HepG2 (cell line): ENCODE measurements around the gene CIAO2B. TPM values are rescaled to one million over a fixed set of nuclear protein-coding genes. Genes with fewer than 3 reads are reported as not detected.

Experiments used
- DPF2 ChIP-seq: sonication (generic); formaldehyde crosslinking; IDR thresholded peaks from 2 replicates; pipeline ENCODE4 v1.4.0; 2020; ENCODE audit warnings: mild to moderate bottlenecking, low read depth, missing genetic modification reagents, borderline replicate concordance
- ESRRA ChIP-seq: sonication (generic); formaldehyde crosslinking; IDR thresholded peaks from 2 replicates; pipeline ENCODE4 v1.5.1; 2020; ENCODE audit warnings: mild to moderate bottlenecking, low read depth, missing genetic modification reagents
- FOXC1 ChIP-seq: sonication (generic); formaldehyde crosslinking; IDR thresholded peaks from 2 replicates; pipeline ENCODE4 v1.8.0; 2022; ENCODE audit warnings: mild to moderate bottlenecking, missing genetic modification reagents, borderline replicate concordance
- HCFC1 ChIP-seq: fragments of 150-350 bp; IDR thresholded peaks from 2 replicates; pipeline ENCODE4 v1.6.1; 2014; ENCODE audit warnings: low read depth, low read length
- HDAC1 ChIP-seq: sonication (generic); formaldehyde crosslinking; IDR thresholded peaks from 2 replicates; pipeline ENCODE4 v1.5.1; 2020; ENCODE audit warnings: mild to moderate bottlenecking, missing genetic modification reagents
- HNF4A ChIP-seq: sonication (generic); formaldehyde crosslinking; IDR thresholded peaks from 2 replicates; pipeline ENCODE4 v1.4.0; 2020; ENCODE audit warnings: missing genetic modification reagents
- IKZF1 ChIP-seq: fragments of 450-650 bp; IDR thresholded peaks from 2 replicates; pipeline ENCODE4 v1.7.1; 2016
- JUND ChIP-seq: sonication (generic); formaldehyde crosslinking; IDR thresholded peaks from 2 replicates; pipeline ENCODE4 v1.8.0; 2022; ENCODE audit warnings: mild to moderate bottlenecking, missing genetic modification reagents
- POLR2AphosphoS2 ChIP-seq: IDR thresholded peaks from 2 replicates; pipeline ENCODE4 v1.6.1; 2011; ENCODE audit warnings: low read depth, low read length, improper control_type of control experiment
- SAP130 ChIP-seq: IDR thresholded peaks from 2 replicates; pipeline ENCODE4 v1.6.1; 2016; ENCODE audit warnings: low read depth
- SOX13 ChIP-seq, 3 experiments: fragments of 450-650 bp in 1 of 3; sonication (generic) in 1 of 3; formaldehyde crosslinking in 1 of 3; IDR thresholded peaks in 2 of 3; conservative IDR thresholded peaks in 1 of 3; 2 replicates each; pipeline versions ENCODE4 v1.5.0 to v1.6.1; 2016 to 2020; ENCODE audit warnings: antibody characterized with exemption in 1 of 3, mild to moderate bottlenecking in 1 of 3, missing compliant biosample characterization in 1 of 3, missing genetic modification reagents in 1 of 3, moderate library complexity in 1 of 3
- SPEN ChIP-seq: sonication (generic); formaldehyde crosslinking; IDR thresholded peaks from 2 replicates; pipeline ENCODE4 v1.5.1; 2020; ENCODE audit warnings: low read depth, mild to moderate bottlenecking, missing genetic modification reagents
- SRY ChIP-seq: sonication (generic); formaldehyde crosslinking; IDR thresholded peaks from 2 replicates; pipeline ENCODE4 v1.8.0; 2022; ENCODE audit warnings: mild to moderate bottlenecking, missing genetic modification reagents
- WIZ ChIP-seq: sonication (generic); formaldehyde crosslinking; IDR thresholded peaks from 2 replicates; pipeline ENCODE4 v1.5.1; 2020; ENCODE audit warnings: mild to moderate bottlenecking, missing genetic modification reagents
- YY1 ChIP-seq: IDR thresholded peaks from 2 replicates; pipeline ENCODE4 v1.6.1; 2011; ENCODE audit warnings: low read length, low read depth, moderate library complexity, mild to moderate bottlenecking; ENCODE audit not compliant: insufficient read depth, insufficient replicate concordance
- ZFX ChIP-seq: sonication (generic); formaldehyde crosslinking; IDR thresholded peaks from 2 replicates; pipeline ENCODE4 v1.4.0; 2020; ENCODE audit warnings: mild to moderate bottlenecking, low read depth, missing genetic modification reagents, moderate library complexity
- ZNF543 ChIP-seq: sonication (generic); formaldehyde crosslinking; IDR thresholded peaks from 2 replicates; pipeline ENCODE4 v1.4.0; 2020; ENCODE audit warnings: mild to moderate bottlenecking, missing genetic modification reagents
- polyA plus RNA-seq, 8 experiments: library from polyadenylated mRNA; depleted of rRNA in 3 of 8; stranded (reverse) in 7 of 8; unstranded in 1 of 8; fragments of >200 nt; fragmentation: Illumina TruSeq in 4 of 8; extraction: Trizol in 4 of 8; gene quantifications; 2 replicates each; pipeline versions ENCODE4 v1.2.1 to v1.2.3, GENCODE V29; 2011 to 2016; ENCODE audit warnings: low read depth in 4 of 8, missing spikeins in 1 of 8, mixed read lengths in 1 of 8; ENCODE audit not compliant: insufficient read depth in 1 of 8
- total RNA-seq, 5 experiments: library from RNA; depleted of rRNA; stranded (reverse); fragments of >200 nt; fragmentation: Illumina TruSeq; extraction: Trizol; gene quantifications; 2 replicates each; pipeline ENCODE4 v1.2.3, GENCODE V29; 2016; ENCODE audit warnings: low read depth in 1 of 5
- TF ChIP-seq, protein P1 (sequence below): sonication (generic); formaldehyde crosslinking; IDR thresholded peaks from 2 replicates; pipeline ENCODE4 v1.4.0; 2020; ENCODE audit warnings: missing genetic modification reagents
- TF ChIP-seq, protein P2 (sequence below): sonication (generic); formaldehyde crosslinking; IDR thresholded peaks from 2 replicates; pipeline ENCODE4 v1.4.0; 2020; ENCODE audit warnings: mild to moderate bottlenecking, missing genetic modification reagents
- TF ChIP-seq, protein P3 (sequence below): sonication (generic); formaldehyde crosslinking; conservative IDR thresholded peaks from 2 replicates; pipeline ENCODE4 v1.4.0; 2020; ENCODE audit warnings: missing genetic modification reagents
- TF ChIP-seq, protein P4 (sequence below): sonication (generic); formaldehyde crosslinking; IDR thresholded peaks from 2 replicates; pipeline ENCODE4 v1.5.1; 2020; ENCODE audit warnings: missing genetic modification reagents, mild to moderate bottlenecking, borderline replicate concordance

Gene CIAO2B
- total and polyA plus RNA-seq, 2 of the 13 experiments (the other 11 are each of a cell fraction or from before 2014, with no cell fraction given): 157 to 293 TPM

DNA sequence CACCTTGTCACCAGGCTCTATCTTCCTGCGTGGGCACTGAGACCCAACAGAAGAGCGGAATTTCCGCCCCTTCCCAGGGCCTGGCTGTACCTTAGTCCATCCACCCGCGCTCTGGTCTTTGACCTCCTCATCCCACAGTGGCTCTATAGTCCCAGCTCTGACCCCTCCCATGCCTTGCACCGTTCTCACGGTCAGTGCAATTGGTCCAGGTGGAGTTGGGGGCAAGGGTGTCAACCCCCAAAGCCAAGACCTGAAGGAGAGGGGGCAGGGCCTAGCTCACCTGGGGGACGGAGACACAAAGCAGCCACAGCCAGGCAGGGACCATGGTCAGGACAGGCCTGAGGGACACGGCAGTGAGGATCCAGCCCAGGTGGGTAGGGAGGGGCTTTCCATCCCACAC is 16.5 kb downstream of the CIAO2B start (continued):
- 0 out of 2 replicates have a peak, but pooled peaks have one; percentile 9 for TF ChIP-seq HDAC1 (CRISPR knock-in tag)
- TF ChIP-seq, protein P1, sequence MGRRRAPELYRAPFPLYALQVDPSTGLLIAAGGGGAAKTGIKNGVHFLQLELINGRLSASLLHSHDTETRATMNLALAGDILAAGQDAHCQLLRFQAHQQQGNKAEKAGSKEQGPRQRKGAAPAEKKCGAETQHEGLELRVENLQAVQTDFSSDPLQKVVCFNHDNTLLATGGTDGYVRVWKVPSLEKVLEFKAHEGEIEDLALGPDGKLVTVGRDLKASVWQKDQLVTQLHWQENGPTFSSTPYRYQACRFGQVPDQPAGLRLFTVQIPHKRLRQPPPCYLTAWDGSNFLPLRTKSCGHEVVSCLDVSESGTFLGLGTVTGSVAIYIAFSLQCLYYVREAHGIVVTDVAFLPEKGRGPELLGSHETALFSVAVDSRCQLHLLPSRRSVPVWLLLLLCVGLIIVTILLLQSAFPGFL (CRISPR knock-in tag): no peak
- TF ChIP-seq SPEN: peak; percentile 35; the same call in 1 of the 2 replicates
- 0 out of 2 replicates have a peak, but pooled peaks have one; percentile 57 for TF ChIP-seq FOXC1
- TF ChIP-seq DPF2 (CRISPR knock-in tag): no peak
- TF ChIP-seq IKZF1: no peak
- TF ChIP-seq WIZ (CRISPR knock-in tag): no peak
- TF ChIP-seq HNF4A: peak; percentile 79
- TF ChIP-seq, protein P2, sequence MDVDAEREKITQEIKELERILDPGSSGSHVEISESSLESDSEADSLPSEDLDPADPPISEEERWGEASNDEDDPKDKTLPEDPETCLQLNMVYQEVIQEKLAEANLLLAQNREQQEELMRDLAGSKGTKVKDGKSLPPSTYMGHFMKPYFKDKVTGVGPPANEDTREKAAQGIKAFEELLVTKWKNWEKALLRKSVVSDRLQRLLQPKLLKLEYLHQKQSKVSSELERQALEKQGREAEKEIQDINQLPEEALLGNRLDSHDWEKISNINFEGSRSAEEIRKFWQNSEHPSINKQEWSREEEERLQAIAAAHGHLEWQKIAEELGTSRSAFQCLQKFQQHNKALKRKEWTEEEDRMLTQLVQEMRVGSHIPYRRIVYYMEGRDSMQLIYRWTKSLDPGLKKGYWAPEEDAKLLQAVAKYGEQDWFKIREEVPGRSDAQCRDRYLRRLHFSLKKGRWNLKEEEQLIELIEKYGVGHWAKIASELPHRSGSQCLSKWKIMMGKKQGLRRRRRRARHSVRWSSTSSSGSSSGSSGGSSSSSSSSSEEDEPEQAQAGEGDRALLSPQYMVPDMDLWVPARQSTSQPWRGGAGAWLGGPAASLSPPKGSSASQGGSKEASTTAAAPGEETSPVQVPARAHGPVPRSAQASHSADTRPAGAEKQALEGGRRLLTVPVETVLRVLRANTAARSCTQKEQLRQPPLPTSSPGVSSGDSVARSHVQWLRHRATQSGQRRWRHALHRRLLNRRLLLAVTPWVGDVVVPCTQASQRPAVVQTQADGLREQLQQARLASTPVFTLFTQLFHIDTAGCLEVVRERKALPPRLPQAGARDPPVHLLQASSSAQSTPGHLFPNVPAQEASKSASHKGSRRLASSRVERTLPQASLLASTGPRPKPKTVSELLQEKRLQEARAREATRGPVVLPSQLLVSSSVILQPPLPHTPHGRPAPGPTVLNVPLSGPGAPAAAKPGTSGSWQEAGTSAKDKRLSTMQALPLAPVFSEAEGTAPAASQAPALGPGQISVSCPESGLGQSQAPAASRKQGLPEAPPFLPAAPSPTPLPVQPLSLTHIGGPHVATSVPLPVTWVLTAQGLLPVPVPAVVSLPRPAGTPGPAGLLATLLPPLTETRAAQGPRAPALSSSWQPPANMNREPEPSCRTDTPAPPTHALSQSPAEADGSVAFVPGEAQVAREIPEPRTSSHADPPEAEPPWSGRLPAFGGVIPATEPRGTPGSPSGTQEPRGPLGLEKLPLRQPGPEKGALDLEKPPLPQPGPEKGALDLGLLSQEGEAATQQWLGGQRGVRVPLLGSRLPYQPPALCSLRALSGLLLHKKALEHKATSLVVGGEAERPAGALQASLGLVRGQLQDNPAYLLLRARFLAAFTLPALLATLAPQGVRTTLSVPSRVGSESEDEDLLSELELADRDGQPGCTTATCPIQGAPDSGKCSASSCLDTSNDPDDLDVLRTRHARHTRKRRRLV (CRISPR knock-in tag): no peak
- no peak for TF ChIP-seq POLR2AphosphoS2
- no peak for TF ChIP-seq ZNF543 (CRISPR knock-in tag)
- TF ChIP-seq SOX13 (IDR thresholded peaks at IDR 0.05): no peak
- no peak for TF ChIP-seq SOX13 (CRISPR knock-in tag; conservative IDR thresholded peaks at IDR 0.05 in 1 of 2, IDR thresholded peaks at IDR 0.05 in 1 of 2)
- TF ChIP-seq ZFX: peak; percentile 63
- TF ChIP-seq ESRRA: 0 out of 2 replicates have a peak, but pooled peaks have one; percentile 33
- TF ChIP-seq, protein P3, sequence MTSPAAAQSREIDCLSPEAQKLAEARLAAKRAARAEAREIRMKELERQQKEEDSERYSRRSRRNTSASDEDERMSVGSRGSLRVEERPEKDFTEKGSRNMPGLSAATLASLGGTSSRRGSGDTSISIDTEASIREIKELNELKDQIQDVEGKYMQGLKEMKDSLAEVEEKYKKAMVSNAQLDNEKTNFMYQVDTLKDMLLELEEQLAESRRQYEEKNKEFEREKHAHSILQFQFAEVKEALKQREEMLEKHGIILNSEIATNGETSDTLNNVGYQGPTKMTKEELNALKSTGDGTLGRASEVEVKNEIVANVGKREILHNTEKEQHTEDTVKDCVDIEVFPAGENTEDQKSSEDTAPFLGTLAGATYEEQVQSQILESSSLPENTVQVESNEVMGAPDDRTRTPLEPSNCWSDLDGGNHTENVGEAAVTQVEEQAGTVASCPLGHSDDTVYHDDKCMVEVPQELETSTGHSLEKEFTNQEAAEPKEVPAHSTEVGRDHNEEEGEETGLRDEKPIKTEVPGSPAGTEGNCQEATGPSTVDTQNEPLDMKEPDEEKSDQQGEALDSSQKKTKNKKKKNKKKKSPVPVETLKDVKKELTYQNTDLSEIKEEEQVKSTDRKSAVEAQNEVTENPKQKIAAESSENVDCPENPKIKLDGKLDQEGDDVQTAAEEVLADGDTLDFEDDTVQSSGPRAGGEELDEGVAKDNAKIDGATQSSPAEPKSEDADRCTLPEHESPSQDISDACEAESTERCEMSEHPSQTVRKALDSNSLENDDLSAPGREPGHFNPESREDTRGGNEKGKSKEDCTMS: no peak
- no peak for TF ChIP-seq YY1
- TF ChIP-seq HCFC1: no peak
- no peak for TF ChIP-seq SRY (CRISPR knock-in tag)
- TF ChIP-seq SAP130 (CRISPR knock-in tag): peak; percentile 25; the same call in 1 of the 2 replicates
- TF ChIP-seq, protein P4, sequence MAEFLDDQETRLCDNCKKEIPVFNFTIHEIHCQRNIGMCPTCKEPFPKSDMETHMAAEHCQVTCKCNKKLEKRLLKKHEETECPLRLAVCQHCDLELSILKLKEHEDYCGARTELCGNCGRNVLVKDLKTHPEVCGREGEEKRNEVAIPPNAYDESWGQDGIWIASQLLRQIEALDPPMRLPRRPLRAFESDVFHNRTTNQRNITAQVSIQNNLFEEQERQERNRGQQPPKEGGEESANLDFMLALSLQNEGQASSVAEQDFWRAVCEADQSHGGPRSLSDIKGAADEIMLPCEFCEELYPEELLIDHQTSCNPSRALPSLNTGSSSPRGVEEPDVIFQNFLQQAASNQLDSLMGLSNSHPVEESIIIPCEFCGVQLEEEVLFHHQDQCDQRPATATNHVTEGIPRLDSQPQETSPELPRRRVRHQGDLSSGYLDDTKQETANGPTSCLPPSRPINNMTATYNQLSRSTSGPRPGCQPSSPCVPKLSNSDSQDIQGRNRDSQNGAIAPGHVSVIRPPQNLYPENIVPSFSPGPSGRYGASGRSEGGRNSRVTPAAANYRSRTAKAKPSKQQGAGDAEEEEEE (CRISPR knock-in tag): no peak
- no peak for TF ChIP-seq JUND
